Left hindlimb (tissue), 1 donor: Measurements from ENCODE around the gene FXYD3.
"Not testable (repeated sequence)": the region's sequence is repeated elsewhere in the genome, so short reads cannot be mapped to it uniquely, and the experiment has no call there.

ENCODE experiments used
- DNase-seq: peaks from one replicate; pipeline ENCODE4 v3.0.0-alpha.2; 2018

Gene FXYD3

GRCh38 chr19:35143231-35143715 is 27.6 kb downstream of the FXYD3 start, which contains the start of gene FXYD7:
Gene FXYD7 (plus strand): TSS chr19:35143255. CDS start chr19:35143334, 79 bp downstream.
- peak; percentile 43 for DNase-seq

GRCh38 chr19:35143818-35144217 is 28.2 kb downstream of the FXYD3 start:
- no peak for DNase-seq

GRCh38 chr19:35144259-35144599 is 28.6 kb downstream of the FXYD3 start:
- no peak for DNase-seq

GRCh38 chr19:35144600-35145436 is 29.2 kb downstream of the FXYD3 start:
- no peak for DNase-seq

- no peak for DNase-seq
Measured at GRCh38 chr19:35146746-35147459, 31.3 kb downstream of the FXYD3 start.

- DNase-seq = no peak
Measured at GRCh38 chr19:35149463-35149862, 33.8 kb downstream of the FXYD3 start.

- DNase-seq = no peak
Measured at GRCh38 chr19:35150445-35150844, 34.8 kb downstream of the FXYD3 start.

GRCh38 chr19:35151273-35152065 is 35.8 kb downstream of the FXYD3 start:
- no peak for DNase-seq

- DNase-seq = not testable (repeated sequence)
Measured at GRCh38 chr19:35153129-35153522, 37.5 kb downstream of the FXYD3 start.

- DNase-seq = no peak
Measured at GRCh38 chr19:35153701-35154524, 38.3 kb downstream of the FXYD3 start.

GRCh38 chr19:35154525-35155406 is 39.1 kb downstream of the FXYD3 start, which contains the start of gene FXYD5:
Gene FXYD5 (plus strand): TSS chr19:35154735. CDS start chr19:35155551, 816 bp downstream.
- DNase-seq = no peak

GRCh38 chr19:35155441-35155840 is 39.8 kb downstream of the FXYD3 start:
- DNase-seq = no peak

GRCh38 chr19:35155981-35156672 is 40.5 kb downstream of the FXYD3 start:
- no peak for DNase-seq

- no peak for DNase-seq
Measured at GRCh38 chr19:35156673-35157014, 41.0 kb downstream of the FXYD3 start.

- DNase-seq = no peak
Measured at GRCh38 chr19:35157431-35157830, 41.8 kb downstream of the FXYD3 start.

GRCh38 chr19:35159606-35160005 is 44.0 kb downstream of the FXYD3 start:
- DNase-seq = no peak

GRCh38 chr19:35160629-35161433 is 45.2 kb downstream of the FXYD3 start:
- DNase-seq = no peak

GRCh38 chr19:35161434-35161743 is 45.8 kb downstream of the FXYD3 start:
- no peak for DNase-seq

GRCh38 chr19:35162471-35163326 is 47.1 kb downstream of the FXYD3 start:
- DNase-seq = no peak
